Measurements from ENCODE around the gene PRSS38.

Gene PRSS38

DNA sequence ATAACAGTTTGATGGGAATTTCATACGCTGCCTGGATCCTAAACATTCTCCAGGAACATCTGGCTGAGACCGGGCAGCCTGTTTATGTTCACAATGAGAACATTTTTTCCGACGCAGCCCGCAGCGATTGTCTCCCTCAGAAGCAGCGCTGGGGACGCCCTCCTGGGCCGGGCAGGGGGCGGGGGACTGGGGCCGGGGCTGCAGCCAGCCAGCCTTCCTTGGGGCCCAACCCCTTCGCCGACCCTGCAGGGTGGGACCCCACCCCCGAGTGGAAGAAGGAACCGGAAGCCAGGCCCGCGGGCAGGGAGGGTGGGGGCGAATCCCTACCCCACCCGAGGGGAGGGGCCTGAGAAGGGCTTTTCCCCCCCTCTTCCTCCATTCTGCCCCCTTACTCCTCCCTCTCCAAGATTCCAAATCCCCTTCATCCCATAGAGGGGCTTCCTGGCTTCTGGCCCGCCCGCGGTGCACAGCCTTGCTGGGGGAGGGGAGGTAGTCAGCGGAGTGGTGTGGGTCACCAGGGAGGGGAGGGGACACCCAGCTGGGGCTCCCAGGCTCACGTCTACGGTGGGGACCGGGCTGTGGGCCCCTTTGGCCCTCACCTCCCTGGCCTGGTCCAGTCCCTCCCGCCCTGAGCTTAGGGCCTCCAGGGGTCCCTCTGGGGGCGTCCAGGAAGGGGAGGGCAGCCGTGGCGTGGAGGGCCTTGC is 71.7 kb downstream of the PRSS38 start:
- DNase-seq, result no peak

DNA sequence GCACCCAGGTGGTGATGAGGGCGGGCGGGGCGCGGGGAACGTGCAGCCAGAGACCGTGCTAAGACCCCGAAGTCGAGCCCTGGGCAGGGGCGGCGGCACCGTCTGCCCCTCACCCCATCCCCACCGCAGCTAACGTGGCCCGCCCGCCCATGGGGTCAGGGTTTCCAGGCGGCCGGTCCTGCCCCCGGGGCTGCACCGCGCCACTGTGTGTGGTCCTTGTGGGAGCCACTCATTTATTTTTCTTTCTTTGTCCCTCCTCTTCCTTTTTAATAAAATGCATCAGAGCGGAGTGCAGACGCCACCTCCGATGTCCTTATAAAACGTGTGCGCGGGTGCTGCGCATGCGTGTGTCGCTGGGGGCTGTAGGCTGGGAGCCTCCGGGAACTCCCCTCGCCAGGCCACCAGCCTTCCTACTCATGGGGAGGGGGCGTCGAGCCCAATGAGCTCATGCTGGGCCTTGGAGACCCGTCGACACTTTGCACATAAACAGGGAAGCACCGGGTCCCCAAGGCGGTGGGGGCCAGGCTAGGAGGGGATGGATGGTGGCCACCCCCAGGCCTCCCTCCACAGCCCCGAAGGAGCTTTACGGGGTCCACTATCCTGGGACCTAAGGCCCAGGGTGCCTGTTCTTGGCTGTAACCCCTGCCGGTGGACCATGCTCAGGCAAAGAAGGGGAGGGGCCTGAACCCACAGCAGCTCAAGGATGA is 72.4 kb downstream of the PRSS38 start:
- DNase-seq, result no peak

DNA sequence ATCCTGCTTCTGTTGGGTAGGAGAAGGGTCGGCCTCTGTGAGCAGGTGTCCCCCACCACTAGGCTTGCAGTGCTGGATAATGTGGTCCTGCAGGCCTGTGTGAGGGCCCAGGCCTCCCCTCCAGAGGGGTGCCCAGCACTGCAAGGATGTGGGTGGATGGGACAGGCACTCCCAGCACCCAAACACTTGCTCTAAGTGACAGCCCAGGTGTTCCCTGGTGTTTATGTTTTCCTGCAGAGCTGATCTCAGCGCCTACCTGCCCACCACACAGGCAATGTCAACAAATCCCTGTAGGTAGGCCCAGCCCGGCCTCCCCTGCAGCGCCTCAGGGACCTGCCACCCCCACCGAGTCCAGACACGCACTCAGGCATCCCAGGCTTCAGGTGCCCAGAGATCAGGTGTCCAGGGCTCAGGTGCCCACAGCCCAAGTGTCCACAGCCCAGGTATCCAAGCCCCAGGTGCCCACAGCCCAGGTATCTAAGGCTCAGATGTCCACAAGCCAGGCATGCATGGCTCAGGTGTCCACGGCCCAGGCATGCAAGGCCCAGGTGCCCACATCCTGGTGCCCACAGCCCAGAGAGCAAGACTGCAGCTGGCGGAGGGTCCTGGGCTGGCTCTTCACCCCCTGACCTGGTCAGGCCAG is 73.0 kb downstream of the PRSS38 start:
- DNase-seq, result no peak

DNA sequence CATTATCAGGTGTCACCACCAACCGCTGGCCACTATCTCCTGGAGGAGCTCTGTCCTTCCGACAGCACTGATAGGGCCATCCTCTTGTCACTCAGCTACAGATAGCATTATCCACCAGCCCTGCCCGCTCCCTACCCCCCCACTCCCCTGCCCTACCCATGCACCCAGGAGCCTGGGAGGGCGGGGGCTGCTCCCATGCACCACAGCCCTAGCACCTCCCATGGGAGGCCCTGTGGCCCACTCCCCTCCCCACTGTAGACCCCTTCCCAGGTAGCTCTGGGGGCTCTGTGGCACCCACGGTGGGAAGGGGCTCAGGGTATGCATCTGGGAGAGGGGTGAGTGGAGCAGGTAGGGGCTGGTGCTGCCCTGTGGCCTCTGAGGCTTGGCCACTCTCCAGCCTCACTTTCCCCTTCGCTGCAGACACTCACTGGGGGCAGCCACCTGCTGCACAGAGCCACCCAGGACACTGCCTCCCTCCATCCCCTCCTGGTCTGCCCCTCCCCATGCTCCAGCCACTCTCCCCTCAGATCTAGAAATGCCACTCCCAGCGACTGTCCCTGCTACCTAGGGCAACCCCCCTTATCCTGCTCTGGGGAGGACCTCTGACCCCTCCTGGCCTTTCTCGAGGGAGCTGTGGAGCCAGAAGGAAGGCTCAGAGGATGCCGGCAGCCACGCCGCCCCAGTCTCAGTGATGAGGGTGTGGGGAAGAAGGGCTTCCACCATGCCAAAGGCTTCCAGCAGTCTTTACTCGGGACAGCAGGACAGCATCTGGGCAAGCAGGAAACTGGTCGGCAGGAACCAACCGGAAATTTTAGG is 73.8 kb downstream of the PRSS38 start:
- no peak for DNase-seq

DNA sequence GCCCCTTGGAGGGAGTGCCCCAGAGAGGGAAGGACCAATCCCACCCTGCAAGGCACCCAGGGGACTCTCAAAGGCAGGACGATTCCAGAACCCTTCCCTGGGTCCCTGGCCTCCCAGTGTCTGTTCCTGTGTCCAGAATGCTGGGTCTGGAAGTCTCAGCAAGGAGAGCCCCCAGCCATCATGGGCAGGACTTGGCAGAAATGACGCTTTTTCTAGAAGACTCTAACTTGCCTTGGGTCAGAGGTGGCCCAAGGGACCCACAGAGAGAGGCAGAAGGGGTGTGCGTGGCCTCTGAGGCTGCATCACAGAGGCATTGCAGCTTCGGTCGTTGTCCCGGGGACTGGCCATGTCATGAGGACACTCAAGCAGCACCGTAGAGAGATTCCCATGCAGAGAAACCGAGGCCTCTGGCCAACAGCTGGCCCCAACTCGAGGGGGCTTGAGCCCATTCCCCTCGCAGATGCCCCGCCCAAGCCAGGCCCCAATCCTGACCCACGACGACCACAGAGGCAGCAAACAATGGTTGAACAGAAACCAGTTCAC is 74.5 kb downstream of the PRSS38 start:
- DNase-seq, result no peak

DNA sequence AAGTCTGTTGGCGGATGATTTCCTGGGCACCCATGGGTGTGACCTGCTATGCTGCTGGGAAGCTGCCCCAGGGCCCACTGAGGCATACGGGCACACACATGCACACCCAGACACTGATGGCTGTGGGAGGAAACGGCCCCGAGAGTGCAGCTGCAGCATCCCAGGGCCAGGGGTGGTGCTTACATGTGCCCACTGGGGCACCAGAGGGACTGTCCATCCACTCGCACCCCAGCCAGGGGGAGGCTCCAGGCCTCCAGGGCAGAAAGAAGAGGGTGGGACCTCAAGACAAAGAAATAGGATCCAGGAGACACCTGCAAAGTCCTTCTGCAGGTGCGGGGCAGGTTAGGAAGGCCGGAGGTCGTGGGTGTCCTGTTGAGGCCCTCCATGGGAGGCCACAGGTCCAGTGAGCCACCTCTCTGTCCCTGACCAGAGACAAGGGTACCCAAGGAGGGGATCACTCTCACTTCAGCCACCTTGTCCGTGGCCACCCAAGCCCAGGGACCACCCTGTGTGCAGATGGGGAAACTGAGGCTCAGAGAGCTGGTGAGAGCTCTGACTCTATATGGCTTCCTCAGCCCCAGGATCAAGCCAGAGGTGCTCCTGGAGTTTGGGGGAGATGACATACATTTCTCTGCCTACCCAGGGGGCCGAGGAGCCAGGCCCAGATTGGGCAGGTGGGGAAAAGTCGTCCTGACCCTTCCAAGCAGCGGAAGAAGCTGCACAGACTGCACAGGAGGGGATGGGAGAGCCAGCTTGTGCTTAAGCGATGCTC is 75.2 kb downstream of the PRSS38 start:
- DNase-seq, result no peak

DNA sequence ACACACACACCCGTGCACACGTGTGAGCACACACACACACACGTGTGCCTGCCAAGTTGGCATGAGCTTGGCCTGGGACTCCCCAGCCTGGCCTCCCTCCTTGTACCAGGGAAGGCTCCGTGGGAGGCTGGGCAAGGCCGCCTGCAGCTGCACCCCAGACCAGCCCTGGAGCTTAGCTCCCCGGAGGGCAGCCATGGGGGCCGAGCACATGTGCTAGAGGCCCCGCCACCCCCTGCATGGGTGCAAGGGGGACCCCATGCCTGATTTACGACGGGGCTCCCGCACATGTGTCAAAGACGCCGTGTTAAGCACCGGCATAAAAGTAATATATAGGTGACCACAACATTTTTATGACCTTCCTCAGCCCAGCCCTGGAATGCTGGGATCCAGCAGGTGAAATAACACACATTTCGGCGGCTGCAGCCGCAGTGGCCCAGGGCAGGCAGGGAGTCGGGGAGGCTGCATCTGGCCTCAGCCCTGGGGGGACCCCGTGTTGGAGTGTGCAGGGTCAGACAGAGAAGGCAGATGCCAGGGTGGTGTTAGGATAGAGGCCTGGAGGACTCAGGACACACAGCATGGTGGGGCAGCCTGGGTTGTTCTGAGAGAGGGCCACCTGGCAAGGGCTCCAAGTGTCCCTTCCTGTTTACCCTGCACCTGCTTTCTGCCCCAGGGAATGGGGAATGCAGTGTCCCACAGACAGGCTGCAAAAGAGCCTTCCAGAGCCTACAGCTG is 75.9 kb downstream of the PRSS38 start:
- no peak for DNase-seq

DNA sequence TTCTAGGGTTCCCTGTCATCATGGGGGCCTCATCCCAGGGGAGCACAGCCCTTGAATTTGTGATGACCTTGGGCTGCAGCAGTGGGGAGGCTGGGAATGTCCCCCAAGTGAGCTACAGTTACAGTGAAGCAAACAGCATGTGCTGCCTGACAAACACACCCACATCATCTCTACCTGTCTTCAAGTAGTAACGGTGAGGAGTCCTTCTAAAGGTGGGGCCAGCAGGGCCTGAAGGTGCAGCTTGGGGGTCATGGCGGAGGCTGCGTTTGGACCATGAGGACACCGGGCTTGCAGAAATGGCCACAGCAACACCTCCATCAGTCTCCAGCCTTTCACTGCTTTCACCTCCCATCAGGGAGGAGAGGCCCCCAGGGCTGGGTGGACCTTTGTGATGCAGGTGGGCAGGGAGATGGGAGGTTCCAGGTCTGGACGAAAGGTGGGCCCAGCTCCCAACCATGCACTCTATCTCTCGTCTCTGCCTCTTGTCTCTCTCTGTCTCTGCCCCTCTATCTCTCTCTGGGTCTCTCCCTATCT is 76.5 kb downstream of the PRSS38 start:
- no peak for DNase-seq

DNA sequence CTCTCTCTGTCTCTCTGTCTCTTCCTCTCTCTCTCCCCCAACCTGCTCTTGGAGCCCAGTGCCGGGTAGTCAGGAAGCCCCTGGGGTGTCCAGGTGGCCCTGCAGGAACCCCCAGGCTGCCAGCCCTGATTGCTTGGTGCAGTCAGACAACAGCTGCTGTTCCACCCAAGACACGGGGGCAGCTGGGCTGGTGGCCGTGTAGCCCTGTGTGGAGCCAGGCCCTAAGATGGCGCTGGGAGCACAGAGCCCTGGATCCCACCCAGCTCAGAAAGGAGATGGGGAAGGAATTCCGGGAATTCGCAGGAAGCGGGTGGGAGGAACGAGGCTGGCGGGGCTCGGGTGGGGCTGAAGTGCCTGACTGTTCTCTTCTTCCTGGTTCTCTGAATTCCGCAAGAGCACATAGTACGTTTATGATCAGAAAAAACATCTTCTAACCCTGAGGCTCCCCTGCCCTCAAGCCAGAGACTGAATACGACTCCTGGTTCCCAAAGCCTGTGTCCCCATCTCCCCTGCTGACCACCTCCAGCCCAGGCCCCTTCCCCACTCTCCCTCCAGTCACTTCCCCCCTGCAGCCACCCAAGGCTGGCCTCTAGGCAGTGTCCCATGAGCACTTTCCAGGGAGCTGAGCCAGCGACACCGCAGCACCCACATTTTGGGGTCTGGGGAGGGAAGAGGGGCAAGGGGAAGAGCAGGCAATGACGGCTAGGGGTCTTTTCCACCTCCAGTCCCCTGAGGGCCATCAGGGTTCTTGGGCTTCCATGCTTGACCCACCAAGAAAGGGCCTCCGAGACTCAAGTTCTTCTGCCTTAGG is 77.2 kb downstream of the PRSS38 start:
- DNase-seq, result no peak

DNA sequence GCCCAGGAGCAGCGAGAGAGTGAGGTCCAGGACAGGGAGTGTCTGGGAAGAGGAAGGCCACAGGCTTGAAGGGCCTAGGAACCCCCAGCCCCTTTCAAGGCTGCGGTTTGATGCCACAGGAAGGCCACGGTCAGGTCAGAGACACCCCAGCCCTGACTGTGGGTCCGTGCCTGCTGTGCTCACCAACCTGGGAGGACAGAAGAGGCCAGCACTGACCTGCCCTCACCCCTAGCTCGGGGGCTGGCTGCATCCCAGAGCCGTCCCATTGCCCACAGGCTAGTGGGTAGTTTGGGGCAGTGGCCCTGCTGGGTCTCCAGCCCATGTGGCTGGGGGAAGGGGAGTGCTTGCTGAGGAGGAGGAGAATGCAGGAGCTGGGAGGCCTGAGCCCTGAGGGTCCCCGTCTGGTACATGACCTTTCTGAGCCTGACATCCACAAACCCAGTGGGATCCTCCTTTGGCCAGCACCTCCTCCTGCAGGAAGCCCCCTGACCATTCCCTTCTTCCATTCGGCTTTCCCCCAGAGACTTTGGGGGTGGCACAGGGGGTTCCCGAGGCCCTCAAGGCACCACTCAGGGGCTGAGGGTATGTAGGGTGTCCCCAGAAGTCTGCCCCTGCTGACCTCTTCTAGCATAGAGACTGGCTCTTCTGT is 77.9 kb downstream of the PRSS38 start:
- DNase-seq, result no peak

DNA sequence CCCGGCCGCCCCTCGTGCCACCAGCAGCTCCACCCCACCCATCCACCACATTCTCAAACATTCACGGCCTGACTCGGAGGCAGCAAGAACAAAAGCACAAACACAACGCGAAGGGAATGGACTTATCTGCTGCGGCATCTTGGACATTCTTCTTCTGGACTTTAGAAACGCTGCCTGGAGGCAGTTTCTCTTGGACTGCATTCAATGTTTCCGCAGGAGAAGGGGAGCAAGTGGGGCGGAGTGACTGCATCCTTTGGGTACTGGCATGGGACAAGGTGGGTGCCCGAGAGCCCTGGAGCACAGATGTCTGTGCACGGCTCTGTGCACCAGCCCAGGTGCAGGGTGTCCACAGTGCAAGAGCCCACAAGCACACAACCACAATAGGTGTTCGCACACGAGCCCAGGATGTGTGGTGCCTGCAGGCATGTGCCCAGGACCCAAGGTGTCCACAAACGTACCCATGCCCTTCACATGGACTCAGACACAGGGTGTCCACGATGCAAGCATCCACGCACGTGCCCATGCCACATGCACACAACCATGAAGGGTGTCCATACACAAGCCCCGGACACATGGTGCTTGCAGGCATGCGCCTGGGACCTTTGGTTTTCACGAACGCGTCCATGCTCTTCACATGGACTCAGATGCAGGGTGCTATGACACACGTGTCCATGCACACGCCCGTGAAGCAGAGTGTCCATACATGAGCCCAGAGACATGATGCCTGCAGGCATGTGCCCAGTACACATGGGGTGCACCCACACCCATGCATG is 78.7 kb downstream of the PRSS38 start:
- DNase-seq, result no peak

DNA sequence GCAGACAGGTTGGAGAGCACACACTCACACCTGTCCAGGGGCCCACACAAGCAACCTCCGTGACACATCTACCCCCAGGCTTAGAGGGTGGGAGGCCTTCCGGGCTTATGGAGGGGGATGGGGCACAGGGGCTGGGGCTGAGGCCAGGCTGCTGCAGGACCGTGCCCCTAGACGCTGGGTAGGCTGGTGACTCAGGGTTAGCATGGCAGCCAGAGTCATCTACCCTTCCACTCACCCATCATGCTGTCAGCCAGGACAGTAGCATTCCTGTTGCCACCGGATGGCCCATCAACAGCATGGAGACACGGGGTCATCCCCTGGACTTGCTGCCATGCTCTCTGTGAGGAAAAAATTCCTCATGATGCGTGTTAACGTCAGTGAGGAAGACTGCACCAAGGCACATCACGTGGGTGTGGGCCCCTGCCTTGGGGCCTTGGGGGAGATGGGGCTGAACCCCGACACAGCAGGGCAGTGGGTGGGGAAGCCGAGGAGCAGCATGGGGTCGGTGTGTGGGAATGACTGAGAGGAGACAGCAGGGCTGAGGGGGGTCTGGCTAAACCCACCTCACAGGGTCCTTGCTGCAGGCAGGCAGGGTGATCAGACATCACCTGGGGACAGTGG is 79.5 kb downstream of the PRSS38 start:
- DNase-seq, result no peak

All from activated T-cell treated with anti-CD3 and anti-CD28 coated beads for 4 hours (primary cell).